AG09309 (cell line): Measurements from ENCODE around the gene CHAC1.

Experiments used
- DNase-seq: peaks from one replicate; pipeline ENCODE4 v3.0.0-alpha.2; 2010; ENCODE audit warnings: low read depth
- H3K4me3 ChIP-seq: 2 replicates; pipeline ENCODE4 v1.5.1; 2011; ENCODE audit warnings: mild to moderate bottlenecking, low read depth, low read length, moderate library complexity; ENCODE audit not compliant: control insufficient read depth
- TF ChIP-seq, protein P1 (sequence below): IDR thresholded peaks from 2 replicates; pipeline ENCODE4 v1.5.1; 2011; ENCODE audit warnings: mild to moderate bottlenecking, low read depth, low read length, inconsistent platforms; ENCODE audit not compliant: insufficient read depth, control insufficient read depth; ENCODE audit errors: missing control alignments

Gene CHAC1

DNA sequence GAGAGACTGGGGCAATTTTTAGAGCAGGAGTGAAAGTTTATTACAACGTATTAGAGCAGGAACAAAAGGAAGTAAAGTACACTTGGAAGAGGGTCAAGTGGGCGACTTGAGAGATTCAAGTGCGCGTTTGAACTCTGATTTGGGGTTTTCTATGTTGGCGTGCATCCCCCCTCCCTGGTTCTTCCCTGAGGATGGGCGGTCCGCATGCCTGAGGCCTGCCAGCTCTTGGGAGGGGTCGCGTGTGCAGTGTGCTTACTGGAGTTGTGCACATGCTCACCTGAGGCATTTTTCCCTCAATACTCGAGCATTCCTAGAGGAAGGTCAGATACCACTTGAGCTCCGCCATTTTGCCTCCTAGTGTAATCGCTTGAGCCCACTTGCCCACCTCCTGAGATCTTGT, 10.4 kb upstream of the CHAC1 start:
- H3K4me3 ChIP-seq: no peak overlapping the region
- TF ChIP-seq, protein P1, sequence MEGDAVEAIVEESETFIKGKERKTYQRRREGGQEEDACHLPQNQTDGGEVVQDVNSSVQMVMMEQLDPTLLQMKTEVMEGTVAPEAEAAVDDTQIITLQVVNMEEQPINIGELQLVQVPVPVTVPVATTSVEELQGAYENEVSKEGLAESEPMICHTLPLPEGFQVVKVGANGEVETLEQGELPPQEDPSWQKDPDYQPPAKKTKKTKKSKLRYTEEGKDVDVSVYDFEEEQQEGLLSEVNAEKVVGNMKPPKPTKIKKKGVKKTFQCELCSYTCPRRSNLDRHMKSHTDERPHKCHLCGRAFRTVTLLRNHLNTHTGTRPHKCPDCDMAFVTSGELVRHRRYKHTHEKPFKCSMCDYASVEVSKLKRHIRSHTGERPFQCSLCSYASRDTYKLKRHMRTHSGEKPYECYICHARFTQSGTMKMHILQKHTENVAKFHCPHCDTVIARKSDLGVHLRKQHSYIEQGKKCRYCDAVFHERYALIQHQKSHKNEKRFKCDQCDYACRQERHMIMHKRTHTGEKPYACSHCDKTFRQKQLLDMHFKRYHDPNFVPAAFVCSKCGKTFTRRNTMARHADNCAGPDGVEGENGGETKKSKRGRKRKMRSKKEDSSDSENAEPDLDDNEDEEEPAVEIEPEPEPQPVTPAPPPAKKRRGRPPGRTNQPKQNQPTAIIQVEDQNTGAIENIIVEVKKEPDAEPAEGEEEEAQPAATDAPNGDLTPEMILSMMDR: no peak
- no peak for DNase-seq

GRCh38 chr15:40943764-40944365, 9.4 kb upstream of the CHAC1 start:
- TF ChIP-seq, protein P1: no peak
- no peak overlapping the region for H3K4me3 ChIP-seq
- DNase-seq: no peak

- TF ChIP-seq, protein P1: no peak
- no peak for DNase-seq
These were observed 8.6 kb upstream of the CHAC1 start for GRCh38 chr15:40944510-40945296.

GRCh38 chr15:40948706-40949473, 4.4 kb upstream of the CHAC1 start:
- TF ChIP-seq, protein P1: no peak
- H3K4me3 ChIP-seq: no peak overlapping the region
- no peak for DNase-seq

More at GRCh38 chr15:40944510-40945296, 8.6 kb upstream of the CHAC1 start:
- H3K4me3 ChIP-seq: no peak overlapping the region

- TF ChIP-seq, protein P1: no peak
- no peak overlapping the region for H3K4me3 ChIP-seq
- no peak for DNase-seq
These were observed 3.5 kb upstream of the CHAC1 start for GRCh38 chr15:40949756-40950207.

GRCh38 chr15:40951764-40952163, 1.5 kb upstream of the CHAC1 start:
- H3K4me3 ChIP-seq: no peak overlapping the region
- TF ChIP-seq, protein P1: no peak
- no peak for DNase-seq
